C4-2B (cell line): ENCODE data around the gene SERPINA6.

ENCODE experiments used
- CTCF ChIP-seq: fragments of 450-650 bp; conservative IDR thresholded peaks from 2 replicates; pipeline ENCODE4 v1.5.1; 2017; ENCODE audit warnings: mild to moderate bottlenecking
- ZFX ChIP-seq: fragments of 450-650 bp; IDR thresholded peaks from 2 replicates; pipeline ENCODE4 v1.6.1; 2017

GRCh38 chr14:94285158-94285557 is 38.0 kb downstream of the SERPINA6 start:
- TF ChIP-seq CTCF (no peak), ZFX (no peak)
